Ramos (cell line): Measurements from ENCODE around the gene GOT2.
"Not testable (repeated sequence)": the region's sequence is repeated elsewhere in the genome, so short reads cannot be mapped to it uniquely, and the experiment has no call there.

Source experiments
- in situ Hi-C: fragments of 300-500 bp; cut with MboI; formaldehyde crosslinking; loops from one replicate; pipeline ENCODE4 v1.14.3; 2022; ENCODE audit warnings: low sequenced_read_pairs; ENCODE audit not compliant: unreplicated experiment

GOT2 gene

GRCh38 chr16:58727028-58727781, 6.9 kb downstream of the GOT2 start:
- in situ Hi-C loops: no loop called here

GRCh38 chr16:58723109-58723508, 11.0 kb downstream of the GOT2 start:
- in situ Hi-C loops: no loop called here

GRCh38 chr16:58717994-58718393, 16.1 kb downstream of the GOT2 start:
- in situ Hi-C loops: no loop called here

GRCh38 chr16:58716468-58716867, 17.6 kb downstream of the GOT2 start:
- in situ Hi-C loops: no loop called here

GRCh38 chr16:58713742-58714141, 20.4 kb downstream of the GOT2 start:
- in situ Hi-C loops: no loop called here

- in situ Hi-C loops: no loop called here
Observed at GRCh38 chr16:58709333-58709732, 24.8 kb downstream of the GOT2 start.

- in situ Hi-C loops: no loop called here
Observed at GRCh38 chr16:58699151-58699550, 35.0 kb downstream of the GOT2 start.

- in situ Hi-C loops: no loop called here
Observed at GRCh38 chr16:58695368-58695767, 38.7 kb downstream of the GOT2 start.

GRCh38 chr16:58692450-58692849, 41.7 kb downstream of the GOT2 start:
- in situ Hi-C loops: no loop called here

GRCh38 chr16:58686985-58687706, 47.0 kb downstream of the GOT2 start:
- in situ Hi-C loops: not testable (repeated sequence)

GRCh38 chr16:58685084-58685449, 49.0 kb downstream of the GOT2 start:
- in situ Hi-C loops: no loop called here

- in situ Hi-C loops: no loop called here
Observed at GRCh38 chr16:58684354-58685083, 49.6 kb downstream of the GOT2 start, which contains the start of gene SLC38A7. Gene SLC38A7 (minus strand): TSS chr16:58684770. CDS start chr16:58680126, 4,644 bp downstream.

- in situ Hi-C loops: no loop called here
Observed at GRCh38 chr16:58684001-58684353, 50.1 kb downstream of the GOT2 start.

- in situ Hi-C loops: no loop called here
Observed at GRCh38 chr16:58679763-58680162, 54.4 kb downstream of the GOT2 start.

GRCh38 chr16:58678716-58679115, 55.4 kb downstream of the GOT2 start:
- in situ Hi-C loops: no loop called here

- in situ Hi-C loops: no loop called here
Observed at GRCh38 chr16:58678269-58678668, 55.8 kb downstream of the GOT2 start.

- in situ Hi-C loops: loop anchor here (25.0 kb wide), 1 partner anchor 334 kb away; no protein-coding TSS in a partner anchor
Observed at GRCh38 chr16:58670946-58671583, 63.1 kb downstream of the GOT2 start.

- in situ Hi-C loops: loop anchor here (25.0 kb wide), 1 partner anchor 333 kb away; no protein-coding TSS in a partner anchor
Observed at GRCh38 chr16:58670177-58670576, 63.9 kb downstream of the GOT2 start.

GRCh38 chr16:58665200-58665599, 68.9 kb downstream of the GOT2 start:
- in situ Hi-C loops: loop anchor here (25.0 kb wide), 1 partner anchor 328 kb away; no protein-coding TSS in a partner anchor

- in situ Hi-C loops: loop anchor here (25.0 kb wide), 1 partner anchor 324 kb away; no protein-coding TSS in a partner anchor
Observed at GRCh38 chr16:58661199-58661830, 72.8 kb downstream of the GOT2 start.
